Stimulated activated naive CD4-positive, alpha-beta T cell treated with Interleukin-2 at 50 U/mL for 16 hours (primary cell): ENCODE results near the gene GXYLT2.
"Not testable (repeated sequence)": the region's sequence is repeated elsewhere in the genome, so short reads cannot be mapped to it uniquely, and the experiment has no call there.

Experiments
- DNase-seq: peaks from one replicate; lab custom pipeline; 2025; lab: John Stamatoyannopoulos, UW

GXYLT2 gene

DNA sequence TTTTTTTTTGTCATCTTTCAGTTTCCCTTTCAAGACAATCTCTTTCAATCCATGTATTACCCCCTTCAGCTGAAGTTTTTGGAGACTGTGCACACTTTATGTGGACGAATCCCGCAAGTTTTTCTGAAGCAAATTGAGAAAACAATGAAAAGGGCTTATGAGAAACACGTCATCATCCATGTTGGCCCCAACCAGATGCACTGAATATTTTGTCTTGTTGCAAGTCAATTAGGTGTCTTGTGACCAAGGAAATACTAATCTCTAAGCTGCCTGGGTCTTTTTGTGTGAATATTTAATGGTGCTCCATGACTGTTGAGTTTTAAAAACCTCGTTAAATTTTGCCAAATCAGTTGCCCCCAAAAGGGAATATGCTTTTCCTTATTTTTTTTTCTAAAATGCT is 87.1 kb downstream of the GXYLT2 start:
- DNase-seq: no peak

DNA sequence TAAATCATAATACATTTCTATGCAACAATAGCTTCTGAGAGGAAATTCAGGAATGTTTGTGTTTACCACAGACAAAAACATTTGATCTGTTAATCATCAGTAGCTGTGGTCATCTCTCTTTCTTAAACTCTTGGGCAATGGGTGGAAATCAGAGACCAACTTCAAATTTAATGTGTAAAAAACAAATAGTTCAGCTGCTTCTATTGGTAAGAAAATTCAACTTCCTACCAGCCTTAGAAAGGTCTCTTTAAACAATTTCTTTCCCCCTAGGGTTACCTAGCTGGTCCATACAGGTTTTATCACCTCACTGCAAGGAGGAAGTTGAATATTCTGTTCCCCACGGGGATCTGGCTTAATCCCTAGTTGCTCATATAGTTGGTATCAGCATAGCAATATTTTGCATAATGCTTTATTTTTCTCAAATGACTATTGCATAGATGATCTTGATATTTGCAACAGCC is 88.5 kb downstream of the GXYLT2 start:
- DNase-seq: no peak

DNA sequence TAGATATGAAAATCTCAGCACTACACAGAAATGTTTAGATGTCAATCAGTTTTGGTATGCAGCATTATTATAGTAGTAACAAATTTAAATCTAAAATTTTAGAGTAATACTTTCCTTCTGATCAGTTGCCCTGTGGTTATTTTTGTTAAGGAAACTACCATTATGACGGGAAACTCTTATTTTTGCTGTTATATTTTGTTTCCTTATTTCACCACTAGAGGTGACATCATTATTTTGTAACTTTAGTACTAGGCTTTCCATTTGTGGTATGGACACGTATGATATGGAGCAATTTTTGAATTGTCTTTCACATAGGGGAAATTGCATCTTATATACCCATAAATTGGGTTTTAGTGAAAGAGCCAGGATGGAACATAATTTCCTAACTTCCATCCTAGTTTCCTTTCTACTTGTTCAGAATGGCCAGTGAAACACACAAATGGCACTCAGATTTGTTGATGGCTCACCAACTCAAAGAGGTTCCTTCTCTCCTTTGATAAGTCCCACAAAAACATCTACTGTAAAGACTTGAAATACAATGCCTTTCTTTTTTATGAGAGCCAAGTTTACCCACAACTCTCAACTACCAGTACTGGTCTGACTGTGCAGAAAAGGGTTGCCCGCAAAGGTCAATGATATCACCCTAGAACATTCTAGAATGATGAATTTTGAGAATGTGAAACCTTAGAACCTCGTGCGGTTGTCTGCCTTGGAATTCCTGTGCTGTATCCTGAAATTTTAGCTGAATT is 89.4 kb downstream of the GXYLT2 start:
- DNase-seq: no peak

DNA sequence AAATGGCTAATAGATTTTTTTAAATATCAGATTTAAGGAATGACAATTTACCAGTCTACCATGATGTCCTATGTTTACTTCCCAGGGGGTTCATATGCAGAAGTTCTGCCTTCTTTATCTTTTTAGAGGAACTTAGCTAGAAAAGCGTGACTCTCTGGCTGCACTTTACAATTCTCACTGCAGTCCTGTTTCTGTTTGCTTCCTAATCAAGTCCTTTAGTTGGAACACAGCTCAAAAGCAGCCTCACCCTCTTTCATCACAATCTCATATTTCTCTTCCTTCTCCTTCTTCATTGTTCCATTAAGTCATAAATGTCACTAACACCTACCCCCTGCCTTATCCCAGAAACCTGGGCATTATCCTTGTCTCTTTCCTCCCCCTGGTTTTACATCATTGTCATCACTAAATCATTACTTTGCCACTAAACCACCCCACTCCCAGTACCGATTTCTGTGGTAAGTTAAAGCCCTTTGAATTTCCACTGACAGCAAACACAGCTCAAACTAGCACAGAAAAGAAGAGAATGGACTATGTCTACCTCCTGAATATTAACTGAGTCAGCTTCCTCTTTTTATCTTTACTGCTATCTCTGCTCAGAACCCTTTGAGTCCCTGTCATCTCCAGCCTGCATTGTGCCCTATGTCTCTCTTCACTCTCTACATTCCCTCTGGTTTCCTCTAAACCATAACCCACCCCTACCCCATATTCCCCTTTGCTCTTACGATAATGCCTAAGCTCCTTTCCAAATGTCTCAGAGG is 94.9 kb downstream of the GXYLT2 start:
- no peak for DNase-seq

DNA sequence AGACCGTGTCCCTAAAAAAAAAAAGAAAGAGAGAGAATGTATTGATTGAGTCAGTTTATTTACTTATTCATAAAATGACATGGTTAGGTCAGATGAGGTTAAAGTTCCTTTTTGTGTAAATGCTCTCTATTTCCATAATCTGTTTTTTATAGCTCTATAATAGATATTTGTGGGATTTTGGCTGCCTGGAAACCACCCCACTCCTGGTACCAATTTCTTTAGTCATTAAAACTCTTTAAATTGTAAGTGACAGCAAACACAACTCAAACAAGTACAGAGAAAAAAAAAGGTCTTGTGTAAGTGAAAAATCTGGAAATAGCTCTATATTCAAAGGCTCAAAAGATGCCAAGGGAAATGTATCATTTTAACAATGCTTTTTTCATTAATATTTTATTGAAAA is 97.7 kb downstream of the GXYLT2 start:
- no peak for DNase-seq

DNA sequence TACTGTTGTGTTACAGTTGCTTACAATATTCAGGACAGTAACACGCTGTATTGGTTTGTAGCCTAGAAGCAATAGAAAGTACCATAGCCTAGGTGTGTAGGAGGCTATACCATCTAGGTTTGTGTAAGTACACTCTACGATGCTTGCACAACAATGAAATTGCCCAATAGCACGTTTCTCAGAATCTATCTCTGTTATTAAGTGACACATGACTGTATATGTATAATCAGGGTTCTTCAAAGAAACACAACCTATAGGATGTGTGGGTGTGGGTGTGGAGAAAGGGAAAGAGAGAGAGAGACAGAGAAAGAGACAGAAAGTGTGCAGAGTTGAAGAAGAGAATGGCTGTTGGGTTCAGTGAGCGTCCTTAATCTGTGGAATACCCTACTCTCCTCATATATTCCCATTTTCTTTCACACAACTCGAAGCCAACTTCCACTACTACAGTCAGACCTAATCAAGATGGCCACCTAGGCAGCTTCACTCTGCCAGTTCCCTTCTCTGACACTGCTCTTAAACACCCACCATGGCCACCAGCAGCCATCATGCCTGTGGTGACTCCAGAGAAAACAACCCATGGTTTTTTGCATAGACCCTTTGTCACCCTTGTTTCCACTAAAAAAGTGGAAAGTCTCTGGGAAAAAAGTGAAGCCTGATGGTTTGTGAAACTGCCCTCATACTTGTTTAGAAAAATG is 103.0 kb downstream of the GXYLT2 start:
- DNase-seq: no peak

DNA sequence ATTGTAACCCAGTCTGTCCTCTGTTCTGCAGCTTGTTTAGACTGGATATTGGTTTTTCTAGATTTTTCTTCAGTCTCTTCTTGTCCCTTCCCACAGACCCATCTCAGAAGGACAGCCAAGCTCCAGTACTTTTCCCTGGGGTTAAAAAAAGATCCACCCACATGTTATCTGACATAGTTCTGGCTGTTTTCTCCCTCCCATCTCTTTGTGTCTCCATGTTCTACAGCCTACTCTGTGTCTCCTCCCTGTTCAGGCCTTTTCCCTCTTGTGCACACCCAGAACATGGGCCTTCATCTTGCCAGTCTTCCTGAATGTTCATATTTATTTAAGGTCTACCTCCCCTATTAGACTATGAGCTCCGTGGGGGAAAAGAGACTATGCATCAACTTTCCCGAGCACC is 103.7 kb downstream of the GXYLT2 start:
- DNase-seq: no peak

DNA sequence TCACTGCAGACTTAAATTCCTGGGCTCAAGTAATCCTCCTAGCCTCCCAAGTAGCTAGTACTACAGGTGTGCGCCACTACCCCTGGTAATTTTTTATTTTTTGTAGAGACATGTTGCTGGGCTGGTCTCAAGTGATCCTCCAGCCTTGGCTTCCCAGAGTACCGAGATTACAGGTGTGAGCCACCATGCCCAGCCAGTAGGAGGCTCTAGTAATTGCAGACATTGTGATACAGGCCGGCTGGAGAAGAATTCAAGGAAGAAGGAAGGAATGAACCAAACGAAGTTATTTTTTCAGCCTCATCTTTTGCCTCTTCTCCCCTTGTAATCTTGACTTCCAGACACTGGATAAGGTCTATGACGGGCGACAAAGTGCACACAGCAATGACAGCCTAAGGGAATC is 105.5 kb downstream of the GXYLT2 start:
- DNase-seq: no peak

DNA sequence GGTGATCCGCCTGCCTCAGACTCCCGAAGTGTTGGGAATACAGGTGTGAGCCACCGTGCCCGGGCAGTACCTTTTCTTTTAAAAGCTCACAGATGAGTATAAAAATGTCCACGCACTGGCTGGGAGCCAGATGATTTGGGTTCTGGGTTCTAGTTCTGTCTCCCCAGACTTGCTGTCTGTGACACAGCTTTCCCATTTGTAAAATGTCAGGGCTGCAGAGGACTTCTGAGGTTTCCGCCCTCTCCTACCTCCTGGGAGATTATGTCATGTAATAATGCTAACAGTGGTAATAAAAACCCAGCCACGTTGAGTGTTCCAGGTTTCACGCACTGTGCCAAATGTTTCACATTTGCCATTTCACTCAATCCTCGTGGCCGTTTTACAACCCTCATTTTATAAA is 107.5 kb downstream of the GXYLT2 start:
- no peak for DNase-seq

DNA sequence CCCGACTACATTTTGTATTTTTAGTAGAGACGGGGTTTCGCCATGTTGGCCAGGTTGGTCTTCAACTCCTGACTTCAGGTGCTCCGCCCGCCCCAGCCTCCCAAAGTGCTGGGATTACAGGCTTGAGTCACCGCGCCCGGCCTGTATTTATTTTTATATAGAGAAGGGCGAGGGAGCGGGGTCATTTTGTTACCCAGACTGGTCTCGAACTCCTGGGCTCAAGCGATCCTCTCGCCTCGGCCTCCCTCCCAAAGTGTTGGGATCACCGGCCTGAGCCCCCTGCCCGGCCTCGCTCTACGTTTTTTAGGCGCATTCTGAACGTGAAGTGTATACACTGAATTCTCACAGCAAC is 108.3 kb downstream of the GXYLT2 start:
- DNase-seq: no peak

DNA sequence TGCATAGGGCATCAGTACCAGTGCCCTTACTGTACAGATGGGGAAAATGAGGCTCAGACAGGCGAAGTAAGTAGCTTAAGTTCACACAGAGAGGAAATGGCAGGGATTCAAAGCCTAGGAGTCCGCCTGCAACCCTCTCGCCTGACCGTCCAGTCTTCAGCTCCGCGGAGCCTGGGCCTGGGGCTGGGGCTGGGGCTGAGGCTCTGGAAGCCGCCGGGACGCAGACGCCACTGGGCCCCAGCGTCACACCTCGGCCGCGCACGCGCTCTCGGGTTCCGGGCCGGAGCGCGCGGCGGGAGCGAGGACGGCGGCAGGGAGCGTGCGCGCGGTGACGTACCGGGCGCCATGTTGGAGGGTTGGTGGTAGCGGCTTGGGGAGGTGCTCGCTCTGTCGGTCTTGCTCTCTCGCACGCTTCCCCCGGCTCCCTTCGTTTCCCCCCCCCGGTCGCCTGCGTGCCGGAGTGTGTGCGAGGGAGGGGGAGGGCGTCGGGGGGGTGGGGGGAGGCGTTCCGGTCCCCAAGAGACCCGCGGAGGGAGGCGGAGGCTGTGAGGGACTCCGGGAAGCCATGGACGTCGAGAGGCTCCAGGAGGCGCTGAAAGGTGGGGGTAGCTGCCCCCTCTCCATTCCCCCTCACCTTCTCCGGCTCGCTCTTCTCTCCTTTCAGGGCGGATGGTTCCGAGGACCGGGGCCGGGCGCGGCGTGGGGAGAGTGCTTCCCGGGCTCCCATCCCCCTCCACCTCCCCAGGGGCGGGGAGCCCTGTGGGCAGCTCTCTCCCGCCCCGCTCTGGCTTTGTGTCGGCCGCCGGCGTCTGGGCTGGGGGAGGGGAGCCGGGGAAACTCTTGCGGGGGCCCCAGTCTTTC is 108.9 kb downstream of the GXYLT2 start, which contains the start of gene PPP4R2:
TSS of gene PPP4R2 (plus strand) at position 339 of the 861 bp plus-strand sequence. CDS start at position 566, 227 bp downstream.
- peak; percentile 90 for DNase-seq

DNA sequence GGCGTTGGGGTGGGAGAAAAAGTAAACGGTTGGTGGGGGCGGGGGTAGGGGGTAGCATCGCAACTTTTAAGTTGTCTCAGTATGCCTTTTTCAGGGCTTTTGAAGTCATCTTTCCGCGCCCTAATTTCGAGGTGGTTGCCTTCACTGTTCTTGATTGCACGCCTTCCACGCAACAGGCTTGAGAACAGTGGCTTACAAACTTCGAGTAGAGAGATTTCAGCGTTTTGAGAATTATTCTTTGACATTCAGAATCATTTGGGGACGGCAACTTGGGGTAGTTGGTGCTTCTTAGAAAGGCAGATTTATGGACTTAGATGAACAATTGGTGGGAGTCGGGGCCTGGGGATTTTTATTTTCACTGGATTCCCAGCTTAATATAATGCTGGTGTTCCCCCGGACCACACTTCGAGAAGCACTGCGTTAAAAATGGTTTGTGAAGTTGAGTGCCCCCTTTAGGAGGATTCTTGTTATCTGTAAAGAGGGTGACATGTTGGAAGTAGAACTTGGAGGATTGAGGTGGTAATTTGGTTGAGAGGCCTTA is 109.6 kb downstream of the GXYLT2 start:
- DNase-seq: peak; percentile 52

DNA sequence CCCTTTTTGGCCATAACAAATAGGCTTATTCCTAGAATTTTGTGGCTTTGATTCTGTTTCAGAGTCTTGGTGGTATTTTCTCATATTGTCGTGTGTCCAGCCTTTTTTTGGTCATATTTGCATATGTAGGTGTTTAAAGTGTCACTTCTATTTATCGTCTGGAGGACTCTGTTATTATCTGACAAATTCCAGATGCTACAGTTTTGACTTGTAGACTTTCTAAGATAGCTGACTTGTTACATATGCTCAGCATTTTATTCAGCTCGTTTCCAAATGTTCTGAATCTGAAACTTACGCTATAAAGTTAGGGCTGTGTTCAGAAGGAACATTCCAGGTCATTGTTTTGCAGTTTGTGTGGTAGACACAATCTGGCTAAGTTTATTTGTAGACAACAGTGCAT is 110.6 kb downstream of the GXYLT2 start:
- DNase-seq: no peak

DNA sequence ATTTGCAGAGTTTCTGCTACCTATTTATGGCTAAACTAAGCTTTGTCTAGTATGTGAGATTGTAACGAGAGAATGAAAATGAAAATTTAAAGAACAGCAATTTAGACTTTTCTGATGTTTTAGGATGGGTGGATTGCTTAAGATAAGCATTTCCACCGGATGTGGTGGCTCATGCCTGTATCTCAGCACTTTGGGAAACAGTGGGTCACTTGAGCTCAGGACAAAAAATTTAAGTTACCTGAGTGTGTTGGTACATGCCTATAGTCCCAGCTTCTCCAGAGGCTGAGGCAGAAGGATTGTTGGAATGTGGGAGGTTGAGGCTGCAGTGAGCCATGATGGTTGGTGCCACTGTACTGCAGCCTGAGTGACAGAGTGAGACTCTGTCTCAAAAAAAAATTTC is 112.1 kb downstream of the GXYLT2 start:
- DNase-seq: no peak

DNA sequence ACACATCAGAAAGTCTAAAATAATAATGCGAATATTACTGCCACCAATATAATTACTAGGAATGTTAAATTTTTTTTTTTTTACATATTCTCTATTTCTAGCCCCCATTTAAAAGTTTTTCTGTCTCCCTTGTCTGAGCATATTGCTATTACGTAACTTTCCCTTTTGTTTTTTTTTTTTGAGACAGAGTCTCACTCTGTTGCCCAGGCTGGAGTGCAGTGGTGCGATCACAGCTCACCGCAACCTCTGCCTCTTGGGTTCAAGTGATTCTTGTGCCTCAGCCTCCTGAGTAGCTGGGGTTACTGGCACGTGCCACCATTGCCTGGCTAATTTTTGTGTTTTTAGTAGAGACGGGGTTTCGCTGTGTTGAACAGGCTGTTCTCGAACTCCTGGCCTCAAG is 115.2 kb downstream of the GXYLT2 start:
- not testable (repeated sequence) for DNase-seq

DNA sequence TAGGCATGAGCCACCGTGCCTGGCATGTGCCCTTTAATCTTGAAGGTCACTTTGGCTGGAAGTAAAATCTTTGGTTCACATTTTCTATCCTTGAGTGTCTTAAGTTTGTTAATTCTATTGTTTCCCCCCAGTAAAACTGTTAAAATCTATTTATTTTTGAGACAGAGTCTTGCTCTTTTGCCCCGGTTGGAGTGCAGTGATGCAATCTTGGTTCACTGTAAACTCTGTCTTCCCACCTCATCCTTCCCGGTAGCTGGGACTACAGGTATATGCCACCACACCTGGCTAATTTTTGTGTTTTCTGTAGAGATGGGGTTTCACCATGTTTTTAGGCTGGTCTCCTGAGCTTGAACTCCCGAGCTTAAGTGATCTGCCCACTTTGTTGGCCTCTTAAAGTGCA is 116.5 kb downstream of the GXYLT2 start:
- no peak for DNase-seq

DNA sequence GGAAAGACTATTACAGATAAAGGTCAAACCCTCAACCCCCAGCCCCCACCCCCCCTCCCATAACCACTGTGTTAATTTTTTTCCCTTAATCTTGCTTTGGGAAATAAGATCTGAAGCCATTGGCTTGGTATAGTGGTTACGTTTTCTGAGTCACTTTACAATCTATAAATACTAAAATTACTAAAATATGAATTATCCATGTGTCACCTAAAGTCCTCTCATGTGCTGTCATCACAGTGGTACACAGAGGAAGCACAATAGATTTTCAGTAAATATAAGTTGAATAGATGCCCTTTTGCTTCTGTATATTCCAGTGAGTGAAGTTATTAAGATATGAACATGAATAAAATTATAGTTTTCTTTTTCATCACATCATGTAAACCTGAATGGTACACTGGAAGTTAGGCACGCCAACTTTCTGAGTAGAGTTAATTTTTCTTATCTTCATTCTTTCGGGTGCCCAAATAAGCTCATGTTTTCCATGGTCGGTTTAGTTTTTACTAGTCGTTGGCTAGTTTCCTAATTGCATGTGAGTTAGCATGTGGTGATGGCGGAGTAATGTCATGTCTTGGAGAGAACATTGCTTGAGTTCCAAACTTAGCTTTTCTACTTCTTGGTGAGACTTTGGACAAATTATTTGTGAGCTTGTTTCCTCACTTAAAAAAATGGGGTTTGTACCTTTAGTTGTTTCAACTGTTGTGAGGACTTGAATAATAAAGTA is 120.3 kb downstream of the GXYLT2 start:
- DNase-seq: no peak

DNA sequence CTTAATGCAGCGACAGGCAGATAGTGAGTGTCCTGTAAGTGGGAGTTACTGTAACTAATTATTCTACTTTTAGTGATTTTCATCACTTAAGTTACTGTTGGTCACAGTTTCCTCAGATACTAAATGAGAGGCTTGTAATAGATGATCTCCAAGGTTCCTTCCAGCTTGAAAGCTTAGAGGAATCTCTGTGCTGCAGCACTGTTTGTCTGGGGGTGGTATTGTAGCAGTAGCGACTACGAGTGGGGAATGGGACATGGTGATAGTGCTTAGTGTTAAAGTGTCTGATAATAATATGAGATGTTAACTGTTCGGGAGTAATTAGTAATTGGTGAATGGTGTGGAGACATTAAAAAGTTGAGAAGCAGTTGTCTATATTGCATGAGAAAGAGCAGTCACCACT is 121.2 kb downstream of the GXYLT2 start:
- no peak for DNase-seq

DNA sequence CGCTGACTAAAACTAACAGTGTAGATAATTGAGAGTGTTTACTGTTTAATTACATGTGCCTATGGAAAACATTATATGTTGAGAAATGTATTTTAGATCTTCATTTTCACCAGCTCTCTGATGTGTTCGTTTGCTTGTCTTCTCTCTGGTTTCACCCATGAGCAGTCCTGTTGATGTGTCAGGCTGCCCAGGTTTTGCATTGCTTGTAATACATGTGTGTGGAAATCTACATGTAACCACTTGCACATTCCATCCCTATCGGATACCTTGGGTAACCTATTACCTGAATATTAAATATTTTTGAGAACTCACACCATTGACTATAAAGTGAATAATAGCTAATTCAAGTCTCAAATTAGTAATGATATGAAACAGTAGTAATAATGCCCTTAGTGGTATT is 121.9 kb downstream of the GXYLT2 start:
- no peak for DNase-seq

DNA sequence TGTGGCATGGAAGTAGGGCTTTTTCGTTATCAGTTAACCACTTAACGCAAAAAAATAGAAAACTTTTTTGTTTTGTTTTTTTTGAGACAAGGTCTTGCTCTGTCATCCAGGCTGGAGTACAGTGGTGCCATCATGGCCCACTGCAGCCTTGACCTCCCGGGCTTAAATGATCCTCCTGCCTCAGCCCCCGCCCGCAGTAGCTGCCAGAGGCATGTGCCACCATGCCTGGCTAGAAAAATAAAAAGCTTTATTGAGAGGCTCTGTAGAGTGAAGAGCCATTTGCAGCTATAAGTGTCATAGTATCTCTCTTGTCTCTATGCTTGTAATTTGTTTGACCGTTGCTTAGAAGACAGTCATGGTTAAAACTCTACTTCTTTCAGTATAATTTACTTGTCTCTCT is 122.3 kb downstream of the GXYLT2 start:
- DNase-seq: no peak

DNA sequence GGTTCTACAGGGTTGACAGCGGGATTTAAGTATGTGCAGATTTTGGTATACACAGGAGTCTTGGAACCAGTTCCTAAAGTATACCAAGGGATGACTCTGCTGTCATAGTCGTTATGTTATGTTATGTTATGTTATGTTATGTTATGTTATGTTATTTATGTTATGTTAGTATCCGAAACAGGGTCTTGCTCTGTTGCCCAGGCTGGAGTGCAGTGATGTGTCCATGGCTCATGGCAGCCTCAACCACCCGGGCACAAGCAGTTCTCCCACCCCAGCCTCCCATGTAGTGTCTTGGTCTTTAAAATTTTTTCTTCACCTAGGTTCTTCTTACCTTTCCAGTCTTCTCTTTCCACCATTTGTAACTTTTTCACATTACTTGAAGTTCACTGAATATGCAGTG is 130.5 kb downstream of the GXYLT2 start:
- no peak for DNase-seq
